ENCODE data around the gene AKAP13. TPM values are rescaled to one million over a fixed set of nuclear protein-coding genes. Genes with fewer than 3 reads are reported as not detected.

The AKAP13 gene
- polyA plus RNA-seq, 2 of the 4 experiments (the other 2 are of a cell fraction) = 20.4 to 28.8 TPM

DNA sequence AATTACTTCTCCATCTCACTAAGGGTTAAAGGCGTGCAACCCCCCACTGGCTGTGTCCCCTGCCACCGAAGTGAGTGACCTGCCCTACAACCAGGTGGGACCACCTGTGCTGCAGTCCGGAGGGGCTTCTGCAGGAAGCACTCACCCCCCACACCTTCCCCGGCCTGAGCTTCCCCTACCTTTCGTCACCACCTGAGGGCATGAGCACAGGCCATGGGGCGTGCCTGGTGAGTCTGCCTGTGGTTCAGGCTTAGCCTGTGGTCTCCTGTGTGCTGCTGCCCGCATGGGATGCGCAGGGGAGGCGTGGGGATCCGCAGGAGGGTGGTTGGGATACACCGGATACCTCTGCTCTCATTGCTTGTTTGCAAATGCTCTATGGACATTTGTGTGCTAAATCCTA lies 368.3 kb downstream of the AKAP13 start:
- Histone ChIP-seq H3K9me3 (no peaks in the 10 kb centered on the region), H3K4me3 (no peak overlapping the region), H3K27ac (no peak overlapping the region), H3K4me1 (no peaks in the 10 kb centered on the region), H3K4me2 (no peak overlapping the region)
- DNase-seq (ENCODE audit: low read depth in 1 of 2, low spot score in 1 of 2) (no peak), ATAC-seq (peak in 1 of 2 experiments; percentile 14; a peak in 1 of 6 replicates), FAIRE-seq (no peak)
- TF ChIP-seq CBX8 (IDR thresholded peaks at IDR 0.05) (no peak), ZSCAN20 (CRISPR knock-in tag; IDR thresholded peaks at IDR 0.05) (no peak), CBX2 (IDR thresholded peaks at IDR 0.05; ENCODE audit: borderline replicate concordance, low read depth) (no peak), EHMT2 (IDR thresholded peaks at IDR 0.05; ENCODE audit: low read depth) (no peak), KDM5A (IDR thresholded peaks at IDR 0.05) (no peak)
- TF ChIP-seq, protein P1, sequence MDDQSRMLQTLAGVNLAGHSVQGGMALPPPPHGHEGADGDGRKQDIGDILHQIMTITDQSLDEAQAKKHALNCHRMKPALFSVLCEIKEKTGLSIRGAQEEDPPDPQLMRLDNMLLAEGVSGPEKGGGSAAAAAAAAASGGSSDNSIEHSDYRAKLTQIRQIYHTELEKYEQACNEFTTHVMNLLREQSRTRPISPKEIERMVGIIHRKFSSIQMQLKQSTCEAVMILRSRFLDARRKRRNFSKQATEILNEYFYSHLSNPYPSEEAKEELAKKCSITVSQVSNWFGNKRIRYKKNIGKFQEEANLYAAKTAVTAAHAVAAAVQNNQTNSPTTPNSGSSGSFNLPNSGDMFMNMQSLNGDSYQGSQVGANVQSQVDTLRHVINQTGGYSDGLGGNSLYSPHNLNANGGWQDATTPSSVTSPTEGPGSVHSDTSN (IDR thresholded peaks at IDR 0.05) = no peak
- TF ChIP-seq, protein P2, sequence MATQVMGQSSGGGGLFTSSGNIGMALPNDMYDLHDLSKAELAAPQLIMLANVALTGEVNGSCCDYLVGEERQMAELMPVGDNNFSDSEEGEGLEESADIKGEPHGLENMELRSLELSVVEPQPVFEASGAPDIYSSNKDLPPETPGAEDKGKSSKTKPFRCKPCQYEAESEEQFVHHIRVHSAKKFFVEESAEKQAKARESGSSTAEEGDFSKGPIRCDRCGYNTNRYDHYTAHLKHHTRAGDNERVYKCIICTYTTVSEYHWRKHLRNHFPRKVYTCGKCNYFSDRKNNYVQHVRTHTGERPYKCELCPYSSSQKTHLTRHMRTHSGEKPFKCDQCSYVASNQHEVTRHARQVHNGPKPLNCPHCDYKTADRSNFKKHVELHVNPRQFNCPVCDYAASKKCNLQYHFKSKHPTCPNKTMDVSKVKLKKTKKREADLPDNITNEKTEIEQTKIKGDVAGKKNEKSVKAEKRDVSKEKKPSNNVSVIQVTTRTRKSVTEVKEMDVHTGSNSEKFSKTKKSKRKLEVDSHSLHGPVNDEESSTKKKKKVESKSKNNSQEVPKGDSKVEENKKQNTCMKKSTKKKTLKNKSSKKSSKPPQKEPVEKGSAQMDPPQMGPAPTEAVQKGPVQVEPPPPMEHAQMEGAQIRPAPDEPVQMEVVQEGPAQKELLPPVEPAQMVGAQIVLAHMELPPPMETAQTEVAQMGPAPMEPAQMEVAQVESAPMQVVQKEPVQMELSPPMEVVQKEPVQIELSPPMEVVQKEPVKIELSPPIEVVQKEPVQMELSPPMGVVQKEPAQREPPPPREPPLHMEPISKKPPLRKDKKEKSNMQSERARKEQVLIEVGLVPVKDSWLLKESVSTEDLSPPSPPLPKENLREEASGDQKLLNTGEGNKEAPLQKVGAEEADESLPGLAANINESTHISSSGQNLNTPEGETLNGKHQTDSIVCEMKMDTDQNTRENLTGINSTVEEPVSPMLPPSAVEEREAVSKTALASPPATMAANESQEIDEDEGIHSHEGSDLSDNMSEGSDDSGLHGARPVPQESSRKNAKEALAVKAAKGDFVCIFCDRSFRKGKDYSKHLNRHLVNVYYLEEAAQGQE (IDR thresholded peaks at IDR 0.05) = no peak
- ChIA-PET POLR2A (no interaction called here), CTCF (interaction anchor here (1.1 to 1.5 kb wide), 5 partner anchors 12 to 92 kb away, joined by 3 to 6 read pairs (median 4); no protein-coding TSS in a partner anchor)
- WGBS (ENCODE audit: missing lambda C conversion rate) = 90% methylated on average over 11 of the region's 11 CpGs

DNA sequence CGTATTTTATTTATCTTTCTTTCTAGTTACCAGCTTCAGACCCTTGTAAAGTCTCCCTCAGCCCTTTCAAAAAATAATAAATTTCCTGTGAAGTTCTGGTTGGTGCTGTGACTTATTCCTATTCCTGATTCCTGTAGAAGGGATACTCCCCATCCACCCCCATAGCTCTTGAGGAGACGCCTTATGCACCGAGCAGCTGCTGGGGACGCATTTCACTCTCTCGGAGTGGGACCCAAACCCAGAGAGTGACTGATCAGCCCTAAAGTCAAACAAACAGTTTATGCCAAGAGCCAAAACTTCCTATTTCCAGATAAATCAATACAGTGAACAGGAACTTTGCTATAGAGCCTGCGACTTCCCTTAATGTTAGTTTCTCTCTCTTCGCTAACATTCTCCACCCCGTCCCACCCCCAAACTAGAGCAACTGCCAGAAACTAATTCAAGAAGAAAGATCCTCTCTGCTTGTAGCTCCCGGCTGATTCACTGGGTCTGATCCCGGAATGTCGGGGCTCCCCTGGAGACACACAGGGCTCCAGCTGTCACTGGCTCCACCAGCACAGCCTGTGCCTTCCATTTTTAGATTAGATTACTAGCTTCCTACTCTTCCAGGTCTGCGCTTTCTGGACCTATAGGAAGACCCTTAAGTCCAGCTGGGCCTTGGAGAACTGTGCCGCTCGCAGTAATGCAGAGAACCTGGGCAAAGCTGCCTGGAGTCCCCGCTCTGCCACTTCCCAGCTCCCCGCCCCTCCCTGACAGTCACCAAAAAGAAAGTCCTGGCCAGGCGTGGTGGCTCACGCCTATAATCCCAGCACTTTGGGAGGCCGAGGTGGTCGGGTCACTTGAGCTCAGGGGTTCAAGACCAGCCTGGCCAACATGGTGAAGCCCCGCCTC lies 369.1 kb downstream of the AKAP13 start:
- no peak for TF ChIP-seq MAZ (IDR thresholded peaks at IDR 0.05; ENCODE audit: borderline replicate concordance, low read depth, low read length)
- no peak for TF ChIP-seq KDM1A (IDR thresholded peaks at IDR 0.05; ENCODE audit: low read depth)
- TF ChIP-seq EHF (CRISPR knock-in tag; IDR thresholded peaks at IDR 0.05) = no peak
- TF ChIP-seq, protein P3, sequence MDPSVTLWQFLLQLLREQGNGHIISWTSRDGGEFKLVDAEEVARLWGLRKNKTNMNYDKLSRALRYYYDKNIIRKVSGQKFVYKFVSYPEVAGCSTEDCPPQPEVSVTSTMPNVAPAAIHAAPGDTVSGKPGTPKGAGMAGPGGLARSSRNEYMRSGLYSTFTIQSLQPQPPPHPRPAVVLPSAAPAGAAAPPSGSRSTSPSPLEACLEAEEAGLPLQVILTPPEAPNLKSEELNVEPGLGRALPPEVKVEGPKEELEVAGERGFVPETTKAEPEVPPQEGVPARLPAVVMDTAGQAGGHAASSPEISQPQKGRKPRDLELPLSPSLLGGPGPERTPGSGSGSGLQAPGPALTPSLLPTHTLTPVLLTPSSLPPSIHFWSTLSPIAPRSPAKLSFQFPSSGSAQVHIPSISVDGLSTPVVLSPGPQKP (IDR thresholded peaks at IDR 0.05; ENCODE audit: low read depth, low read length) = no peak
- TF ChIP-seq SMC3 (IDR thresholded peaks at IDR 0.05) = no peak
- Histone ChIP-seq H3K4me2 (no peak overlapping the region), H3K27ac (no peak overlapping the region), H3K4me3 (no peak overlapping the region), H3K4me1 (no peaks in the 10 kb centered on the region), H3K9me3 (no peaks in the 10 kb centered on the region)
- ATAC-seq (no peak), FAIRE-seq (no peak), DNase-seq (ENCODE audit: low read depth in 1 of 2, low spot score in 1 of 2) (no peak)
- ChIA-PET CTCF (interaction anchor here (0.6 to 1.5 kb wide), 9 partner anchors 11 to 460 kb away, joined by 3 to 6 read pairs (median 3); no protein-coding TSS in a partner anchor), POLR2A (no interaction called here)
- whole genome bisulfite sequencing (ENCODE audit: missing lambda C conversion rate) = 92% methylated on average over 21 of the region's 21 CpGs

DNA sequence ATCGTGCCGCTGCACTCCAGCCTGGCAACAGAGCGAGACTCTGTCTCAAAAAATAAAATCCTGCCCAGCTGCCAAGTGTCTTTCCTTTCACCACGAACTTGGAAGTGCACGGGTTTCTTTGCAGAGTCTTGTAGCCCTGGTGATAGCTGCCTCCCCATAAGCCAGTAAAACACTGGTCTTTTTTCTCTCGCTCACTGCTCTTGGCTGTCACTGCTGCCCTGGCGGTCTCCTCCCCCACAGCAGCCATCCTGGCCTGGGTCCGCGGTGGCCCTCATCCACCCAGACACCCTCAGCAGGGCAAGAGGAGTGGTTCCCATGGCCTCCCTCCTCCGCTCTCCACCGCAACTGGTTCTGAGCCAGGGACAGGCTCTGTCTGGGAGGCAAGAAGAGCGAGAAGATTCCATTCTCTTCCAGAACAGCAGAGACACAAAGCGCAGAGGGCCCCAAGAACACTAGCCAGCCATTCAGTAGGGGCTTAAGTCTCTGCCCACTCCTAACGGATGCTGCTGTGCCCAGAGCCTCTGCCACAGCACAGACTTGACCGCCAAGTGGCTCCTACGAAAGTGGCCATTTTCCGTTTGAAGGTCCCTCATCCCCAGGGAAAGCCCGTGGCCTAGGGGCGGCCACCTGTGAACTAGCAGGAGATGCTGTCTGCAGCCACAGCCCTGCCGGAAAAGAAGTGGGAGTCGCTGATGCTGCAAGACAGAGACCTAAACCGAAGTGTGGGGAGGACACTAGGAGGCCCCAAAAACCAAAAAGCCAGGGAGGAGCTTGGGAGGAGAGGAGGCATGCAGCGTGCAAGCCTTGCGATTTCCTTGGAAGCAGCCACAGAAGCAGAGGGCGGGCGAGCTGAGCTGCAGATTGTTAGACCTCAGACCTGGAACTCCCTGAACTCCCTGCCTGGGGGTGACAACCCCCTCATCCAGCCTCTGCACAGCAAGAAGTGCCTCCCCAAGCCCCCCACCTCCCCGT lies 370.2 kb downstream of the AKAP13 start:
- TF ChIP-seq, protein P4, sequence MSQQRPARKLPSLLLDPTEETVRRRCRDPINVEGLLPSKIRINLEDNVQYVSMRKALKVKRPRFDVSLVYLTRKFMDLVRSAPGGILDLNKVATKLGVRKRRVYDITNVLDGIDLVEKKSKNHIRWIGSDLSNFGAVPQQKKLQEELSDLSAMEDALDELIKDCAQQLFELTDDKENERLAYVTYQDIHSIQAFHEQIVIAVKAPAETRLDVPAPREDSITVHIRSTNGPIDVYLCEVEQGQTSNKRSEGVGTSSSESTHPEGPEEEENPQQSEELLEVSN (IDR thresholded peaks at IDR 0.05; ENCODE audit: borderline replicate concordance, low read depth) = no peak
- TF ChIP-seq FOXS1 (CRISPR knock-in tag; IDR thresholded peaks at IDR 0.05) (no peak), CBX8 (IDR thresholded peaks at IDR 0.05) (no peak), EHMT2 (IDR thresholded peaks at IDR 0.05; ENCODE audit: low read depth) (no peak), FOSB (CRISPR knock-in tag; IDR thresholded peaks at IDR 0.05) (no peak)
- ChIA-PET POLR2A (no interaction called here), CTCF (interaction anchor here (0.6 to 2.8 kb wide), 6 partner anchors 10 to 461 kb away, joined by 3 to 12 read pairs (median 4); no protein-coding TSS in a partner anchor)
- no peaks in the 10 kb centered on the region for H3K4me1 ChIP-seq
- WGBS (ENCODE audit: missing lambda C conversion rate) = 87% methylated on average over 26 of the region's 27 CpGs
- no peak overlapping the region for H3K4me3 ChIP-seq
- FAIRE-seq = no peak
- H3K9me3 ChIP-seq = no peaks in the 10 kb centered on the region
- ATAC-seq = peak in 1 of 2 experiments; percentile 19; a peak in 3 of 6 replicates
- H3K4me2 ChIP-seq = no peak overlapping the region
- DNase-seq (ENCODE audit: low read depth in 1 of 2, low spot score in 1 of 2) = no peak
- H3K27ac ChIP-seq = no peak overlapping the region
